Hepatocyte (in vitro differentiated cells): ENCODE results near the gene NAPEPLD. TPM values are rescaled to one million over a fixed set of nuclear protein-coding genes. Genes with fewer than 3 reads are reported as not detected.
A peak's percentile ranks its signal among the peaks of the same experiment; 100 is the strongest.
"Not testable (repeated sequence)": the region's sequence is repeated elsewhere in the genome, so short reads cannot be mapped to it uniquely, and the experiment has no call there.

Source experiments
- DNase-seq: peaks from one replicate; pipeline ENCODE4 v3.0.0-alpha.2; 2016; ENCODE audit warnings: low spot score
- H2AFZ ChIP-seq: fragments of 200-600 bp; sonication (generic); 2 replicates; pipeline ENCODE4 v1.6.0; 2016; ENCODE audit warnings: antibody characterized with exemption, mild to moderate bottlenecking
- H3K27ac ChIP-seq: fragments of 200-600 bp; sonication (generic); 2 replicates; pipeline ENCODE4 v1.5.1; 2016; ENCODE audit warnings: mild to moderate bottlenecking
- H3K27me3 ChIP-seq: fragments of 200-600 bp; sonication (generic); 2 replicates; pipeline ENCODE4 v1.6.1; 2016
- H3K36me3 ChIP-seq: fragments of 200-600 bp; sonication (generic); replicated peaks from 2 replicates; pipeline ENCODE4 v1.5.1; 2016; ENCODE audit warnings: low read depth; ENCODE audit not compliant: insufficient read depth
- H3K4me1 ChIP-seq: fragments of 200-600 bp; sonication (generic); 2 replicates; pipeline ENCODE4 v1.5.1; 2016; ENCODE audit warnings: mild to moderate bottlenecking, moderate library complexity; ENCODE audit not compliant: insufficient read depth
- H3K4me2 ChIP-seq: fragments of 200-600 bp; sonication (generic); 2 replicates; pipeline ENCODE4 v1.6.0; 2016
- H3K4me3 ChIP-seq: fragments of 200-600 bp; sonication (generic); 2 replicates; pipeline ENCODE4 v1.5.1; 2016; ENCODE audit warnings: mild to moderate bottlenecking
- H3K79me2 ChIP-seq: fragments of 200-600 bp; sonication (generic); 2 replicates; pipeline ENCODE4 v1.6.0; 2017; ENCODE audit warnings: mild to moderate bottlenecking
- H3K9me2 ChIP-seq: fragments of 200-600 bp; sonication (generic); replicated peaks from 2 replicates; pipeline ENCODE4 v1.6.0; 2017; ENCODE audit warnings: mild to moderate bottlenecking; ENCODE audit not compliant: insufficient read depth
- H3K9me3 ChIP-seq: fragments of 200-600 bp; sonication (generic); 2 replicates; pipeline ENCODE4 v1.5.1; 2016; ENCODE audit warnings: low read depth, mild to moderate bottlenecking
- H4K20me1 ChIP-seq: fragments of 200-600 bp; sonication (generic); 2 replicates; pipeline ENCODE4 v1.6.0; 2016; ENCODE audit warnings: mild to moderate bottlenecking; ENCODE audit not compliant: insufficient read depth, poor library complexity, severe bottlenecking
- CTCF ChIP-seq: fragments of 200-600 bp; sonication (generic); IDR thresholded peaks from 2 replicates; pipeline ENCODE4 v1.5.1; 2016; ENCODE audit warnings: antibody characterized with exemption, mild to moderate bottlenecking; ENCODE audit not compliant: poor library complexity
- EZH2 ChIP-seq: fragments of 200-600 bp; sonication (generic); IDR thresholded peaks from 2 replicates; pipeline ENCODE4 v1.6.1; 2016; ENCODE audit warnings: antibody characterized with exemption, mild to moderate bottlenecking, borderline replicate concordance
- EZH2phosphoT487 ChIP-seq: fragments of 200-600 bp; sonication (generic); IDR thresholded peaks from one replicate; pipeline ENCODE4 v1.6.1; 2018; ENCODE audit warnings: antibody characterized with exemption, mild to moderate bottlenecking, low read depth, moderate library complexity; ENCODE audit not compliant: unreplicated experiment, severe bottlenecking
- WGBS: methylation state at CpG from one replicate; pipeline ENCODE4 v1.1.6; 2016; ENCODE audit warnings: low lambda C conversion rate; ENCODE audit errors: missing lambda C conversion rate; 5-methylcytosine and 5-hydroxymethylcytosine counted together
- polyA plus RNA-seq: library from polyadenylated mRNA; unstranded; fragments of >200 nt; fragmentation: Nextera tagmentation; extraction: Ambion mirVana; gene quantifications from 2 replicates; pipeline ENCODE4 v1.2.1, GENCODE V29; 2016
- total RNA-seq: library from RNA; depleted of rRNA; stranded (reverse); fragments of >200 nt; gene quantifications from 2 replicates; pipeline ENCODE4 v1.2.3, GENCODE V29; 2014

NAPEPLD gene
- total RNA-seq (11.0 and 17.3 TPM in 2 replicates), polyA plus RNA-seq (12.0 and 12.9 TPM in 2 replicates)

- peak; percentile 91 for DNase-seq
- no peaks in the 10 kb centered on the region for H4K20me1 ChIP-seq
- H3K4me1 ChIP-seq = peaks cover 15% of the 10 kb centered on the region
- peak within 1 kb of the TSS; percentile 58 for H3K4me3 ChIP-seq
- H3K27ac ChIP-seq = peak within 1 kb of the TSS; percentile 99
- peak within 1 kb of the TSS; percentile 92 for H2AFZ ChIP-seq
- H3K9me3 ChIP-seq = no peaks in the 10 kb centered on the region
- 2% methylated on average over 72 of the region's 82 CpGs for whole genome bisulfite sequencing
- no peaks in the 10 kb centered on the region for H3K27me3 ChIP-seq
- H3K9me2 ChIP-seq = no peaks in the 10 kb centered on the region
- H3K4me2 ChIP-seq = peak within 1 kb of the TSS; percentile 77
- H3K36me3 ChIP-seq = no peaks in the 10 kb centered on the region
- TF ChIP-seq EZH2phosphoT487 = no peak
- no peak for TF ChIP-seq CTCF
- TF ChIP-seq EZH2 = no peak
- H3K79me2 ChIP-seq = peaks cover 41% of the 10 kb centered on the region
Measured at GRCh38 chr7:103148994-103149807, at the start of gene NAPEPLD. Gene NAPEPLD, minus strand, starts transcription at chr7:103149099. Its CDS starts 20,323 bp downstream, at chr7:103128776.

DNA sequence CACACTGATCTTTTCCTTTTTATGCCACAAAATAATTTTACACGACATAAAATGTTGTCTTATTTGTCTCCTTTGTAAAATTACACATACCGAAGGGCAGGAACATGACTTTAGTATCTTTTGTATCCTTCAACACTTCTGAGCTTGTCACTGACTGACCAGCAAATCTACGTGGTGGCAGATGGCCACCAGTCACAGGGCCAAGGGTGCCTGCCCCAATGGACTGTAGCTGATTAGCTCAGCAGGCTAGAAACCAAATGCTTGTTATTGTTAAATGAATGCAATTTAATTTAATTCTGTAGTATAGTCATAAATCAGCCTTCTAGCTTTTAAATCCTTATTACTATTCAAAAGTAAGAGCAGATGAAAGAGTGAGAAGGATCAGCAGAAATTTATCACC, 49.2 kb upstream of the NAPEPLD start:
- not testable (repeated sequence) for H3K27me3 ChIP-seq, DNase-seq, H3K4me2 ChIP-seq, H3K9me2 ChIP-seq, H3K4me3 ChIP-seq, H3K9me3 ChIP-seq, H3K79me2 ChIP-seq, H3K4me1 ChIP-seq, H3K27ac ChIP-seq, H4K20me1 ChIP-seq, H3K36me3 ChIP-seq, H2AFZ ChIP-seq
- 81% methylated on average over 3 of the region's 3 CpGs for WGBS

DNA sequence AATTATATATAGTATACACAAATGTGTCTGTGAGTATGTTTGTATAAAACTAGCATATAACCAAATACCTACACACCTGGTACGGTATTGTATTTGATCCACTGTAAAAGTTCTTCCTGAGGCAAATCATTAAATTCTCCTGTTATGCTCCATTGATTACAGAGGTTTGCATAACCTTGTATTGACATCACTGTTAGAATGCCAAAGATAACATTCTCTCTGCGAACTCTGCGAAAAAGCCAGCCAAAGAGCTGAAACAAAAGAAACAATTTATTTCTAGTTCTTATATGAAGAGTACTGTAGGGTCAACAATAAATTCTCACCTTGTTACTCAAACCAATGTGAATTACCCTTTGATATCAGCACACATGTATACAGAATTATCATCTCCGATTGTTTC, 46.5 kb upstream of the NAPEPLD start:
- not testable (repeated sequence) for H3K9me3 ChIP-seq, H3K27me3 ChIP-seq, DNase-seq, H2AFZ ChIP-seq, H3K79me2 ChIP-seq, H3K36me3 ChIP-seq, H3K9me2 ChIP-seq, H3K4me1 ChIP-seq, H4K20me1 ChIP-seq, H3K27ac ChIP-seq, H3K4me2 ChIP-seq, H3K4me3 ChIP-seq
- 63% methylated on average over 4 of the region's 4 CpGs for WGBS

- not testable (repeated sequence) for H3K4me3 ChIP-seq, H3K4me2 ChIP-seq, H4K20me1 ChIP-seq, H2AFZ ChIP-seq, DNase-seq, H3K9me3 ChIP-seq, H3K27ac ChIP-seq, H3K36me3 ChIP-seq, H3K79me2 ChIP-seq, H3K9me2 ChIP-seq, H3K4me1 ChIP-seq, H3K27me3 ChIP-seq
- WGBS = 83% methylated on average over 7 of the region's 8 CpGs
Measured at GRCh38 chr7:103172415-103173146, 23.7 kb upstream of the NAPEPLD start.

DNA sequence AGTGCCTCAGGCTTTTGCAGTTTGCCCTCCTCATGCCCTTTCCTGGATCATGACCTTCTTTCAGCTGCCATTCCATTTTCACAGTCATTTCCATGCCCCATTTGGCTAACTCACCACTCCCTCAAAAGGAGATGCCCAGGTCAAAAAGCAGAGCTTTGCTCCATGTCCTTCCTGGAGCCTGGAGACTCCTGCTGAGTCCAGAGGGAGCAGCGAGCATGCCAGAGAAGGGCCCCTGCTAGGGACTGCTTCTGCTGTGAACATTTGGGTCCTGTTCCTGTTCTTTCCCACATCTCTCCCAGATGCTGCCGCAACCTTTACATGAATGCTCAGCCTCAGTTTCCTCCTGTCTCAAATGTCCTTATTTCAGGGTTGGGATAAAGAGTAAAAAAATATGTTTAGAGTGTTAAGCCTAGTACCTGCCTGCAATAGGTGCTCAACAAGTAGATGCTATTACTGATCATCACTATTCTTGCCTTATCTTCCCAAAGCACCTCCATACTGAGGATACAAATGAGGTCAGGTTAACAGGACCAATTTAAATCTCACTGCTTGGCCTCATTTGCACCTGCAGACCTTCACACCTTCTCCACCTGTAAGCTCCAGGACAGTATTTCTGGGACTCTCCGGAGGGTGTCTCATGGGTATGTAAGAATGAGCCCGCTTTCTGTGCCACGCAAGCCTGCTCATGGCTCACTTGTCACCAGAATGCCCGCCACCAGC, 23.0 kb upstream of the NAPEPLD start:
- not testable (repeated sequence) for H3K27ac ChIP-seq, H3K9me2 ChIP-seq, H3K27me3 ChIP-seq, H3K9me3 ChIP-seq, DNase-seq, H3K79me2 ChIP-seq, H3K4me2 ChIP-seq, H2AFZ ChIP-seq, H4K20me1 ChIP-seq, H3K36me3 ChIP-seq, H3K4me3 ChIP-seq, H3K4me1 ChIP-seq
- 92% methylated on average over 6 of the region's 6 CpGs for WGBS

DNA sequence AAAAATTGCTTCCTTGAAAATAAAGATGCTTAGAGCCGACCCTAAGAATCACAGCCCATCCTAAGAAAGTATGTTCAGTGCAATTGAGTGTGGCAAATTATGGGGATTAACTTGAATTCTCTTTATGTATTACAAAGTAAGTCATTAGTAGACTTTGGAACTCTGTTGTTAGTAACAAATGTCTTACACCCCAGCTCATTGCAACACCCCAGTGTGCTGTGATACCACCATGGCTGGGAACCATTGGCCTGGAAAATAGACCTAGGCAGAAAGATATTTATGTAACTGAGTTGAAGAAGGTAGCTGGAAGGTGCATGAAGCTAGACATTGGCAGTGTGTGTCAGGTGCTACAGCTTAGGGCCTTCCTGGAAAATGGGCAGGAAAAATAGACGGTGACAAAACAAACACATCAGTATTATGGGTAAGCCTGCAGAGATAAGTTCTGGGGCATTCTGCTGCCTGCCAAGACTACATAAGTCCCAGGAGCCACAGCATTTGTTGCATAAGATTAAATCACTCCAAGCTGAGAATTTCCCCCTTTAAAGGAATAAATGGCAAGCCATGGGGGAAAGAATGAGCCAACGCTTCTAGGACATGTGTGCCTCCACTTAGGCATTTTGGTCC, 18.1 kb upstream of the NAPEPLD start:
- H3K27ac ChIP-seq, H3K4me1 ChIP-seq, DNase-seq, H3K4me3 ChIP-seq, H3K9me2 ChIP-seq, H3K36me3 ChIP-seq, H3K9me3 ChIP-seq, H4K20me1 ChIP-seq, H3K27me3 ChIP-seq, H3K4me2 ChIP-seq, H3K79me2 ChIP-seq, H2AFZ ChIP-seq: not testable (repeated sequence)
- WGBS = 84% methylated on average over 3 of the region's 3 CpGs

GRCh38 chr7:103163087-103163825, 14.4 kb upstream of the NAPEPLD start:
- H3K79me2 ChIP-seq, H2AFZ ChIP-seq, H4K20me1 ChIP-seq, H3K4me2 ChIP-seq, H3K27me3 ChIP-seq, H3K36me3 ChIP-seq, H3K9me2 ChIP-seq, H3K4me1 ChIP-seq, H3K4me3 ChIP-seq, H3K9me3 ChIP-seq, DNase-seq, H3K27ac ChIP-seq: not testable (repeated sequence)
- WGBS = 91% methylated on average over 5 of the region's 5 CpGs
